Measurements from ENCODE around the gene FSTL1.

FSTL1 gene

DNA sequence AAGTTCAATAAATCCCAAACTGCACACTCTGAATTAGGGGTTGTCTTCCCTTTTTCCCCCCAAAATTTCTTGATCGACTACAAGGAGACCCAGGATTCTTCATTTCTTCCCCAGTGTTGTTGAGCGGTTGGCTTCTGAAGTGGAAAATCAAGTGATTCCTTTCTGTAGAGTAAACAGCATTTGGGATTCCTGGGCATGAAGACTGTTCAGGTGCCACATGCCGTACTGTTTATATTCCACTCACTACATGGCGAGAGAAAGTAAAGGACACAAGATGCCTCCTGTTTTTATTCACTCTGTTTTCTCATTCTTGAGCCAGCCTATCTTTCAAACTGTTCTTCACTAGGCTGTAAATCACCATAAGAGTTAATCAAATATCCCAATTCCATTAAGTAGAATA, 12.6 kb downstream of the FSTL1 start:
- no peak for DNase-seq

GRCh38 chr3:120437559-120437958, 13.2 kb downstream of the FSTL1 start:
- DNase-seq = no peak

DNA sequence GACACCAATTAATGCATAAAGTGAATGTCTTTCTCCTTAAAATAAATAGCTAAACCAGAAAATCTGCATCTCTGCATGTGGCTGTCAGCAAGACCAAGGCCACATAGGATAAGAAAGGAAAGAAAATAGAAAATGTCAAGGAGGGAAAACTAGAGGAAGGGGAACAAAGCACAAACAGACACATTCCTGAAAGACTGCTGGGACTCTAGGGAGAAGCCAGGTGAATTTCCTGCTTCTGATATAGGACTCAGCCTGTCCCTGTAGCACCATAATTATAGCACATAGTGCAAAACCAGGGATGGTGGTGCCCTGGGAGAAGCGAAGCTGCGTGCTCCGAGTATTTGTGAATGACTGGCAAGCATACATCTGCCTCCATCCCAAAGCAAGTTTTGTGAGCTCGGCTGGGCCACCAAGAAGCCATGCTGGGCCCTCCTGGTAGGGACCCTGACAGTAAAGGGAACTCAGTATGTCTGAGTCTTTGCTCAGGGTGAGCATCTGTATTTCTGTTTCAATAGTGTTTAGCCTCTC, 14.2 kb downstream of the FSTL1 start:
- DNase-seq = no peak

GRCh38 chr3:120435621-120436020, 15.2 kb downstream of the FSTL1 start:
- DNase-seq = no peak

DNA sequence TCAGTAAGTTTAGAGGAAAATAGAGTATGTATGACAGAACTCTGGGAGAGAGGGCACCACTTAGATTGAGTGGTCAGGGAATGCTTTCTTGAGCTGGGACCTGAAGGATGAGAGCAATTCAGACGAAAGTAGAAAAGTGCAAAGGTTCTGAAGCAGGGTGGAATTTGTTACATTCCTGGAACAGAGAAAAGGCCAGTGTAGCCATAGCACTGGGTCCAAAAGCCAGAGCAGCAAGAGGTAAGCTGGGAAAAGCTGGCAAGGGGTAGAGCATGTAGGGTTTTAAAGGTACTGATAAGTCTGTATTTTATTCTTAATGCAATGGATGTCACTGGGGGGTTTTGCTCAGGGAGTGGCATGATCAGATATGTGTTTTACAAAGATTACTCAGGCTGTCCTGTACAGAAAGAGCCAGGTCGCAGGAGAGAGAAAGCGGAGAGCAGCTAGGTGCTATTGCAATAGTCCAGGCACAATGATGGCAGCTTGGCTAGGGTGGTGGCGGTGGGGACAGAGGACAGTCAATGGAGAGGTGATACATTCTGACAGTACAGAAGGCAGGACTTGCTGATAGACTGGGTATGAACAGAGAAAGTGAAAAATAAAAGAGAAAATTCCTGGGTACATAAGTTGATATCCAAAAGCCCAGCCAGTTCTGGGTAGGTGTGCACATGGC, 17.0 kb downstream of the FSTL1 start:
- DNase-seq = no peak

DNA sequence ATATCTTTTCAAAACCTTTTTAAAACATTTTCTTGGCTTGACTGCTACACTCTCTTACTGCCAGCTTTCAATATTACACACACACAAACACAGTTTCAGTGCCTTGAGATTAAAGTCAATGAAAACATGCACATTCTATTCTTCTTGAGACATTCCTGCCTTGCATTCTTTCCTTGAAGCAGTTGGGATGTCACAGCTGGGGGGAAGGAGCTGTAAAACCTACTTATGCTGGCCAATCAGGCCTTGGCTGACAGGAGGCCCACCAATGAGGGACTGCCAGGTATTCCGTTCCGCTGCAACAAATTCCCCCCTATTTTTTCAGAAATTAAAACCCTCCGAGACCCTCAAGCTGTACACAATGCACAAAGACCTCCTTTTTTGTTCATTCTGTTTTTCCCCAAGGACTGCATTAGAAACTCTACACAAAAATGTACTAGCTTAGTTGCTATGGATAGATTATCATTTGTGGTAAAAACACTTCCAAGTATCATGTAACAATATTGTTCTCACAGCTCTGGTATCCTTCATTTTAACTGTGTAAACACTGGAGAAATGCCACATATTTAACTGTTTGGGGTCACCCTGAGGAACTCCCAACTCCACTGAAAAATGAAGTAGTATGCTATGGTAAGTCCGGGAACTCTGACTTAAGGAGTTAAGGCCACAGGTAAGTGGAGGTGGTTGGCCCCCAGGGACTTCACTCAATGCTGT, 18.5 kb downstream of the FSTL1 start:
- no peak for DNase-seq

- no peak for DNase-seq
Measured at GRCh38 chr3:120429921-120430361, 20.9 kb downstream of the FSTL1 start.

DNA sequence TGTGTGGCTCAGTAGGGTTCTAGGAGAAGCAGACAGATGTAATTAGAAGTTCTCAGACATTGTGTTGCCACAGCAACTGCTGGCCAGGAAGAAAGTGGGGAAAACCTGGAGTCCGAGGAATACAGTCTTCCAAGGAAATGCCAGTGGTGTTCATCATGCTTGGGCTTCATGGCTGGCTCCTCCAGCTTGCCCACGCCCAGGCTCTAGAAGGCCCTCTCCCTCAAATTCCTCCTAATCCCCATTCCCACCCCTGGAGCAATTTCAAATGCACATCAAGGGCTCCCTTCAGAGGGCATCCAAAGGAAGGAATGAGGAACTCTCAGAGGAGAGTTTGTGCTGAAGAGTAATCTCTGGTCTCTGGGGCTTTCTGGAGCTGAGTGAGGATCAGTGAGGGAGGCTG, 21.9 kb downstream of the FSTL1 start:
- no peak for DNase-seq

GRCh38 chr3:120427201-120427600, 23.6 kb downstream of the FSTL1 start:
- no peak for DNase-seq

GRCh38 chr3:120425572-120426250, 25.1 kb downstream of the FSTL1 start:
- no peak for DNase-seq

- DNase-seq = no peak
Measured at GRCh38 chr3:120424976-120425570, 25.7 kb downstream of the FSTL1 start.

DNA sequence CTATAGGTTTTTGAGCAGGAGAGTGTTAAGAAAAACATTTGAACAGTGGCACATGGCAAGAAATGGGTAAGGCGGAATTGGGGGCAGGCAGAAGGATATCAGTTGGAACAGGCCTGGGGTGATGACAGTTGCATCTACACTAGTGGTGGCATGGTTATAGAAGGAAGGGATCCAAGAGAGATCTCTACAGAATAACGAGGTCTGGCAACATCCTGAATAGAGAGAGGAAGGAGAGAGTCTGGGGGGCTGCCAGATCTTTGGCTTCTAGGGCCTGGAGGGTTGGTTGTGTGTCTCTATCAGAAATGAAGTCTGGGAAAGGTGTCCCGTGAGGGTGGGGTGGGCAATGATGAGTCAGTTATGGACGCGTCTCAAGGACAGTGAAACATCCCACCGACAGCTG, 26.3 kb downstream of the FSTL1 start:
- DNase-seq = no peak

DNA sequence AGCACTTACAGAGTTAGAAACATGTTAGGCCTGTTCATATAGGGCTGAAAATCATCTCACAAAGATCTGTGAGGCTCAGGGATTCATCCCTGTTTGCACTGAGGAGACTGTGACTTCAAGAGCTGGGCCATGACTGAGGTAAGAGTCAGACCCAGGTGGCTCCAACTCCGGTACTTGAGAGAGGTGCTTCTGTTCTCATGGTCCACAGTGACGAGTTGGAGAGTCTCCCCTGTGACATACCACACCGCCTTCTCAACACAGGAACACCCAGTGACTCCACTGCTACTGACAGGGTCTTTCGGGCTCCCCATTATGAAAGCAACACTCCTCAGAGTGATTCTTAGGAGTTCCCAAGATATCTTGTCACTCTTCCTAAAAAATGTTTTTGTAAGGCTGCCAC, 27.4 kb downstream of the FSTL1 start:
- DNase-seq = no peak

GRCh38 chr3:120421926-120422325, 28.9 kb downstream of the FSTL1 start:
- no peak for DNase-seq

DNA sequence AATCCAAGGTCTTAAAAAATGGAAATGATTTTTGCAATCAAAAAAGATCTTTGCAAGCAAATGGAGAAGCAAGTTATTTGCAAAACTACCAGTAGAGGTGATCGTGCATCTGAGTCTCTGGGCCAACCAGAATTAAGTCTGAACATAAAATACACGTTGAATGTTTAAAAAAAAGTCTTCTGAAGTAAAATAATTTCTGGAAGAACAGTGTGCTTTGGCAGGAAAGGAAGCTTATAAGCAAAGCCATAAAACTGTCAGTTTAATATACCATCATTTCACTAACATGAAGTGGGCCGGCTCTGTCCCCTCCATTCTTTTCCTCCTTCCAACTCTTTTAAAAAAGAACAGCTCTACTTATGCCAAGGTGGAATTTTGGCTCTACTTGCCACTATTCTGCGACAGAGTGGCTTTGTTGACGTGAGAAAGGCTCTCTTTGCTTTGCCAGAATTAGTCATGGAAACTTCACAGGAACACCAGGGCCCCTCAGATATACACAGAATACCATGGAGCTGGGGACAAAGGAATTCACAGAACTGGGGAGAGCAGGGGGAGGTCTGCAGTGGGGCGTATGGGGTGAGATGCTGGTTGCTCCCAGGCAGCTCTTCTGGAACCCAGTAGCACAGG, 29.8 kb downstream of the FSTL1 start:
- DNase-seq = no peak

GRCh38 chr3:120420360-120420759, 30.4 kb downstream of the FSTL1 start:
- no peak for DNase-seq

DNA sequence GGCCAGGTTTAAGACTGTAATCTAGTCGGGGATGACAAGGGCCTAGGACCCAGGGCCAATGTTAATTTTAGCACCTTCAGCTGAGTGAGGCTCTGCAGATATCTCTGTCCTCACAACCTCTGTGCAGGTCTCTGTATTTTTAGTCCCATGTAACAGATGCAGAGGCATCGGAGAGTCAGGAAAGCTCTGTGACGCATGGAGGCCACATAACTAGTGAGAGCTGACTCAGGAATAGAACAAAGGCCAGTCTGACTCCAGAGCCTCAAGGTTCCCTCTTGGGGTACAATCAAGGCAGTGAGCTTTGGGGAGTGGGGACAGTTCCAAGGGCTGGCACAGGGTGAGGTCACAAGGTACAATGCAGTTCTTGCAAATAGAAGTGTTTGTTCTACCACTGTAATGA, 31.0 kb downstream of the FSTL1 start:
- no peak for DNase-seq

- no peak for DNase-seq
Measured at GRCh38 chr3:120418866-120419490, 31.8 kb downstream of the FSTL1 start.

DNA sequence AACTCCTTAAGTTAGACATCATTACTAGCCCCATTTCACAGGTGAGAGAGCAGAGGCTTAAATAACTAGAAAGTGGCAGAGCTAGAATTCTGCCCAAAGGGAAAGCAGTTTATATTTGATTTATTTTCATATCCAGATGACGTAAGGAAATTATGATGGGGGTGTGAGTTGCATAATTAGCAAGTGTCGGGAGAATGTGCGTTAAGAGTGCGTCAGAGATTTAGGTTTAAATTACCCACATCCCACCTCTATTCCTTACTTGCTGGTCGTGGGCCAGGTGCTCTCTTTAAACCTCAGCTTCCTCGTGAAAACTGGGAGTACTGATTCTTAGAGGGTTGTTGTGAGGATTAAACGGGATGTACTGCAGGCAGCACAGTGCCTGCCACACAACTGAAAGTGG, 32.3 kb downstream of the FSTL1 start:
- DNase-seq = no peak

DNA sequence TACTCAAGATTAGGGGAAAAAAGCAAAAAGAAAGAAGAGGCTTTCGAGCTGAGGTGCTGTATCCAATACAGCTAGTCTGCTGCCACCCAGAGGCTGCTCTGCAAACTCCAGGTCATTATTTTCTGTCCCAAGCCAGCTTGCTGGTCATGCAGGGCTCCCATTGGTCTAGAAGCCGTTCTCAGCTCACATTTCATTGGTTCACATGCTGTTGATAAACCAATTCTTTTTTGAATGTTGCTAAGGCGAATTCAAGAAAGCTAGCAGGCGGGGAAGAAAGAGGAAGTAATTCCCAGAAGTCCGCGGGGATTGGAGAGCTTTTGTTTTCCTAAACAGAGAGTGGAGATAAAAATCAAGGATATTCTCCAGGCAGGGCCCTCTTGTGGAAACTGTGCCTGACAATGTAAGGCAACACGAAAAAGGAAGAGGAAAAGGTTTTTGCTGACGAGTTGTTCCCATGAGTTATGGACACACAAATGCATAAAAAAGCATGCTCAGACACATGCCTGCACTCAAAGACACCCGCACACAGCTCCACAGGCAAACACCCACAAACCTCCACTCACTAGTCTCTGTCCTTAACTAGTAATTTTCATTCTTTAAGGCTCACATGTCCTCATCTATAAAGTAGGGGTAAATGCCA, 33.4 kb downstream of the FSTL1 start:
- peak; percentile 56 for DNase-seq

GRCh38 chr3:120416868-120417267, 33.9 kb downstream of the FSTL1 start:
- no peak for DNase-seq

DNA sequence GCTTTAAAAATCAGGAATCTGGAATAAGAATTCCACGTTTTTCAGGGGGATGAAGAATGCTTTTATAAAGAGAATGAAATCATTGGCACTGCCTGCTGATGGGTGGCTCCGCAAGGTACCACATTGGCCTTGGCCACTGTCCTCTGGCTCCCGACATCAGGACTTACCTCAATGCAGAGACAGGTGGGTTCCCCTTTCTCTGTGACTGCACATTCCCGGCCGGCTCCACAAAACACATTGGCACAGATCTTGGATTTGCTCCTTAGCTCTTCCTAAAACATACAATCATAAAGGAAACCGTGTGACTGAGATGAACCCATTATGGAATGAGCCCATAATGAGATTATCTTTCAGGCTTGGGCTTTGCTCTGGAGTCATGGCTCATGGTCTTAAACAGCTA, 35.0 kb downstream of the FSTL1 start:
- DNase-seq = no peak
